ENCODE data around the gene PSMD5.

Gene PSMD5

DNA sequence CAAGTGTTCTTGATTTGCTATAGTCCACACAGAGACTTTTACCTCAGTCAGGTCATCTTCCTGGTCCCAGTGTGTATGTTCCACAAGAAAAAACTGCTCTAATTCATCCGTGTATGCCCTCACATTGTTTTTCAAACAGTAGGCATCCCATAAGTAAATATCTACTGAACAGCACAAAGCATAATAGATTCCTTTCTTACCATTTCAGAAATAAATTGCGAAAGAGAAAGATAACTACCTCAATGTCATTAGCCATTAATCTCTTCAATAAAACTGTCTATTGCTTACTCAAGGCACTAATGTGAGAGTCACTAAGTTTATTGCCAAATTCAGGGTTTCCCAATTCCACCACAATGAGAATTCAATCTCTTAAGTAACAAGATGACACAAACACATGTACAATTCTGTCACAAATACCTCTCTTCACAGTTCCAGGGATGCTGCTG, 59.1 kb downstream of the PSMD5 start:
- peaks cover 50% of the 10 kb centered on the region for H3K36me3 ChIP-seq (ENCODE audit: insufficient read depth, low read length)

DNA sequence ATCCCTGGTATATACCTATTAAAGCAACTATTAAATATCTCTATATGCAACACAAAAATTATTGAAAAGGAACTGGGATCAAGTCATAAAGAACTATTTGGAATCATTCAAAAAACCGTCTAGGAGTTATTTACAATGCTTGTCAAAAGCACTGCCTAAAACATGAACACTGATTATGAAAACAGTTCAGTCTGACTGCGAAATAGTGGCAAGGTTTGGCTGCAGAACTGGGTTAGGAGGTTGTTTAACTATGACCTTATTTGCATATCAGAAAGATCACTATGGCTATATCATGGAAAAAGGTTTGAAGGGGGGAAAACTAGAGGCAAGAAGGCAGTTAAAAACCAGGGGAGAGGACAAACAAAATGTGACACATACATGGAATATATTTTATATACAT, 61.5 kb downstream of the PSMD5 start:
- Histone ChIP-seq H3K4me1 (ENCODE audit: insufficient read depth, low read length) (peaks cover 4% of the 10 kb centered on the region; the same call in 1 of the 2 replicates), H4K20me1 (ENCODE audit: insufficient read depth, low read length) (no peaks in the 10 kb centered on the region; the same call in 1 of the 2 replicates), H3K4me2 (ENCODE audit: insufficient read depth, low read length) (no peak overlapping the region), H3K9ac (ENCODE audit: low read depth, low read length) (no peak overlapping the region), H3K27ac (ENCODE audit: low read length) (no peak overlapping the region), H3K79me2 (ENCODE audit: insufficient read depth, low read length) (peaks cover 58% of the 10 kb centered on the region), H3K36me3 (ENCODE audit: insufficient read depth, low read length) (peaks cover 58% of the 10 kb centered on the region), H3K9me3 (ENCODE audit: insufficient read depth, low read length, severe bottlenecking) (no peaks in the 10 kb centered on the region), H3K4me3 (ENCODE audit: low read depth in 1 of 2, low read length in 2 of 2) (no peak overlapping the region), H2AFZ (ENCODE audit: low read depth, low read length) (no peak overlapping the region), H3K27me3 (ENCODE audit: insufficient read depth, low read length, poor library complexity) (no peaks in the 10 kb centered on the region)
- ATAC-seq (ENCODE audit: insufficient read depth, low read depth) = no peak
- DNase-seq = no peak
- TF ChIP-seq EZH2 (IDR thresholded peaks at IDR 0.05; ENCODE audit: borderline replicate concordance, low read depth, low read length, severe bottlenecking) = no peak

More for the DNA sequence above, 59.1 kb downstream of the PSMD5 start:
- Histone ChIP-seq H3K9ac (ENCODE audit: low read depth, low read length) (no peak overlapping the region), H3K4me2 (ENCODE audit: insufficient read depth, low read length) (no peak overlapping the region), H3K27ac (ENCODE audit: low read length) (no peak overlapping the region), H3K9me3 (ENCODE audit: insufficient read depth, low read length, severe bottlenecking) (no peaks in the 10 kb centered on the region), H3K4me1 (ENCODE audit: insufficient read depth, low read length) (peaks cover 8% of the 10 kb centered on the region; the same call in 1 of the 2 replicates), H3K27me3 (ENCODE audit: insufficient read depth, low read length, poor library complexity) (no peaks in the 10 kb centered on the region), H2AFZ (ENCODE audit: low read depth, low read length) (no peak overlapping the region), H3K4me3 (ENCODE audit: low read depth in 1 of 2, low read length in 2 of 2) (no peak overlapping the region), H4K20me1 (ENCODE audit: insufficient read depth, low read length) (no peaks in the 10 kb centered on the region; the same call in 1 of the 2 replicates), H3K79me2 (ENCODE audit: insufficient read depth, low read length) (peaks cover 80% of the 10 kb centered on the region)
- DNase-seq = no peak
- ATAC-seq (ENCODE audit: insufficient read depth, low read depth) = no peak
- TF ChIP-seq EZH2 (IDR thresholded peaks at IDR 0.05; ENCODE audit: borderline replicate concordance, low read depth, low read length, severe bottlenecking) (no peak), CTCF (IDR thresholded peaks at IDR 0.05; ENCODE audit: borderline replicate concordance, extremely low read depth, low read length, poor library complexity, severe bottlenecking) (no peak)

DNA sequence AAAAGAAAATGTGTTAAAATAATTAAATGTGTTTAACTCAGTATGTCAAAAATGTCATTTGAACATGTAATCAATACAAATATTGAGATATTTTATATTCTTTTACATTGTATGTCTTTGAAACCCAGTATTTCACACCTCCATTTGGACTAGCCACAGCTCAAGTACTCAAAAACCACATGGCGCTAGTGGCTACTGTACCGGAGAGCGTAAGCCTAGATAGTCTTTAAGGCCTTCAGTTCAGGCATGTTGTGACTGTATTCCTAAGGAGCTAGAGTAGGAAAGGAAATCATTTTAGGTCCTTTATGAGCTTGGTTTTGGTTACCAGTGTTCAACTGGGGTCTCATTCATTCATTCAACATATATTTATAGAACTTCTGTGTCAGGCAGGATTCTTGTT, 62.4 kb downstream of the PSMD5 start:
- Histone ChIP-seq H3K27ac (ENCODE audit: low read length) (no peak overlapping the region), H3K27me3 (ENCODE audit: insufficient read depth, low read length, poor library complexity) (no peaks in the 10 kb centered on the region), H3K9me3 (ENCODE audit: insufficient read depth, low read length, severe bottlenecking) (no peaks in the 10 kb centered on the region), H3K9ac (ENCODE audit: low read depth, low read length) (no peak overlapping the region), H2AFZ (ENCODE audit: low read depth, low read length) (no peak overlapping the region), H3K4me2 (ENCODE audit: insufficient read depth, low read length) (no peak overlapping the region), H3K4me3 (ENCODE audit: low read depth in 1 of 2, low read length in 2 of 2) (no peak overlapping the region), H3K36me3 (ENCODE audit: insufficient read depth, low read length) (peaks cover 61% of the 10 kb centered on the region), H3K4me1 (ENCODE audit: insufficient read depth, low read length) (0 out of 2 replicates have a peak, but pooled peaks cover 2% of the 10 kb centered on the region), H3K79me2 (ENCODE audit: insufficient read depth, low read length) (peaks cover 51% of the 10 kb centered on the region), H4K20me1 (ENCODE audit: insufficient read depth, low read length) (no peaks in the 10 kb centered on the region; the same call in 1 of the 2 replicates)
- no peak for DNase-seq
- no peak for TF ChIP-seq EZH2 (IDR thresholded peaks at IDR 0.05; ENCODE audit: borderline replicate concordance, low read depth, low read length, severe bottlenecking)
- no peak for TF ChIP-seq CTCF (IDR thresholded peaks at IDR 0.05; ENCODE audit: borderline replicate concordance, extremely low read depth, low read length, poor library complexity, severe bottlenecking)
- no peak for ATAC-seq (ENCODE audit: insufficient read depth, low read depth)

GRCh38 chr9:120779227-120779626, 63.5 kb downstream of the PSMD5 start:
- H3K79me2 ChIP-seq (ENCODE audit: insufficient read depth, low read length) = peaks cover 41% of the 10 kb centered on the region
- TF ChIP-seq EZH2 (IDR thresholded peaks at IDR 0.05; ENCODE audit: borderline replicate concordance, low read depth, low read length, severe bottlenecking) (no peak), CTCF (IDR thresholded peaks at IDR 0.05; ENCODE audit: borderline replicate concordance, extremely low read depth, low read length, poor library complexity, severe bottlenecking) (no peak)
- no peak overlapping the region for H3K9ac ChIP-seq (ENCODE audit: low read depth, low read length)
- no peaks in the 10 kb centered on the region for H3K9me3 ChIP-seq (ENCODE audit: insufficient read depth, low read length, severe bottlenecking)
- H3K27ac ChIP-seq (ENCODE audit: low read length) = no peak overlapping the region
- H3K36me3 ChIP-seq (ENCODE audit: insufficient read depth, low read length) = peaks cover 62% of the 10 kb centered on the region
- ATAC-seq (ENCODE audit: insufficient read depth, low read depth) (no peak), DNase-seq (no peak)
- H3K4me1 ChIP-seq (ENCODE audit: insufficient read depth, low read length) = no peaks in the 10 kb centered on the region
- no peak overlapping the region for H2AFZ ChIP-seq (ENCODE audit: low read depth, low read length)
- H4K20me1 ChIP-seq (ENCODE audit: insufficient read depth, low read length) = no peaks in the 10 kb centered on the region; the same call in 1 of the 2 replicates
- no peaks in the 10 kb centered on the region for H3K27me3 ChIP-seq (ENCODE audit: insufficient read depth, low read length, poor library complexity)
- H3K4me3 ChIP-seq (ENCODE audit: low read depth in 1 of 2, low read length in 2 of 2) = no peak overlapping the region
- no peak overlapping the region for H3K4me2 ChIP-seq (ENCODE audit: insufficient read depth, low read length)
